Hepatocyte (in vitro differentiated cells): ENCODE measurements around the gene SSRP1.

Source experiments
- CTCF ChIP-seq: fragments of 200-600 bp; sonication (generic); IDR thresholded peaks from 2 replicates; pipeline ENCODE4 v1.5.1; 2016; ENCODE audit warnings: antibody characterized with exemption, mild to moderate bottlenecking; ENCODE audit not compliant: poor library complexity
- EZH2 ChIP-seq: fragments of 200-600 bp; sonication (generic); IDR thresholded peaks from 2 replicates; pipeline ENCODE4 v1.6.1; 2016; ENCODE audit warnings: antibody characterized with exemption, mild to moderate bottlenecking, borderline replicate concordance

- TF ChIP-seq CTCF (no peak), EZH2 (no peak)
These were observed 21.3 kb downstream of the SSRP1 start for GRCh38 chr11:57314221-57314973.
